Measurements from ENCODE around the gene SLC8A2.

The SLC8A2 gene

GRCh38 chr19:47469719-47470118, 2.0 kb downstream of the SLC8A2 start:
- no peaks in the 10 kb centered on the region for H3K4me1 ChIP-seq (ENCODE audit: control insufficient read depth in 1 of 2, insufficient read depth in 1 of 2, low read depth in 1 of 2, low read length in 1 of 2)

DNA sequence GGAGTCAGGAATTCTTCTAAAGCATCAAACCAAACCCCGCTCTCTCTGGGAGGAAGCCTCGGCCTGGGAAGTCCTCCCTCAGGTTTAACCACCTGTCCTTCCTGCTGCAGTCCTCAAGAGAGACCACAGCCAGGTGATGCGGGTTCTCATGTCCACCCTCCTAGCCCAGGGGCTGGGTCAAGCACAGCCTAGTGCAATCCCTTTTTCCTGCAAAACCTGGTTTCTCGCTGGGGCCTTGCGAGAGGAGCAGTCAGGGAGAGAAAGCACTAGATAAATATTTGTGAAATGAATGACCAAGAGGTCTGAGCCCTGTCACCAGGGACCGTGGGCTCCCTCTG, 2.4 kb downstream of the SLC8A2 start:
- Histone ChIP-seq H3K36me3 (no peaks in the 10 kb centered on the region), H3K9me3 (no peaks in the 10 kb centered on the region), H3K27me3 (peaks cover 88% of the 10 kb centered on the region), H3K4me1 (ENCODE audit: control insufficient read depth in 1 of 2, insufficient read depth in 1 of 2, low read depth in 1 of 2, low read length in 1 of 2) (no peaks in the 10 kb centered on the region), H3K27ac (no peak overlapping the region), H3K4me3 (ENCODE audit: low read depth in 1 of 2, low read length in 1 of 2) (no peak overlapping the region)
- no peak for TF ChIP-seq CTCF (IDR thresholded peaks at IDR 0.05)

More at GRCh38 chr19:47469719-47470118, 2.0 kb downstream of the SLC8A2 start:
- H3K27ac ChIP-seq = no peak overlapping the region
- H3K36me3 ChIP-seq = no peaks in the 10 kb centered on the region
- no peak for TF ChIP-seq CTCF (IDR thresholded peaks at IDR 0.05)
- no peak overlapping the region for H3K4me3 ChIP-seq (ENCODE audit: low read depth in 1 of 2, low read length in 1 of 2)
- H3K27me3 ChIP-seq = peaks cover 84% of the 10 kb centered on the region
- H3K9me3 ChIP-seq = no peaks in the 10 kb centered on the region

DNA sequence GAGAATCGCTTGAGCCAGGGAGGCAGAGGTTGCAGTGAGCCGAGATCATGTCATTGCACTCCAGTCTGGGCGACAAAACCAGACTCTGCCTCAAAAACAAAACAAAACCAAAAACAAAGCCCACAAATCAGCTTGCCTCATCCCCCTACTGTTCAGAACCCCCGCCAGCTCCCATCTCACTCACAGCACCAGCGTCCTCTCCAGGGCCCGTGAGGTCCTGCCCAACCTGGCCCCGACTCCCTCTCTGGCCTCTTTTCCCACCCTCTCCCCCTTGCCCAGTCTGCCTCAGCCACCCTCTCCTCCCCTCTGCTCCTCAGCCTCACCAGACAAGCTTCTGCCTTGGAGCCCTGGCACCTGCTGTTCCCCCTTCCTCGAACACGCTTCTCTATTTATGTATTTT, 3.8 kb downstream of the SLC8A2 start:
- H3K9me3 ChIP-seq = no peaks in the 10 kb centered on the region
- H3K27ac ChIP-seq = no peak overlapping the region
- H3K27me3 ChIP-seq = peaks cover 93% of the 10 kb centered on the region
- H3K4me3 ChIP-seq (ENCODE audit: low read depth in 1 of 2, low read length in 1 of 2) = no peak overlapping the region
- no peaks in the 10 kb centered on the region for H3K4me1 ChIP-seq (ENCODE audit: control insufficient read depth in 1 of 2, insufficient read depth in 1 of 2, low read depth in 1 of 2, low read length in 1 of 2)
- no peaks in the 10 kb centered on the region for H3K36me3 ChIP-seq
- no peak for TF ChIP-seq CTCF (IDR thresholded peaks at IDR 0.05)

GRCh38 chr19:47465957-47466356, 5.7 kb downstream of the SLC8A2 start:
- Histone ChIP-seq H3K4me1 (ENCODE audit: control insufficient read depth in 1 of 2, insufficient read depth in 1 of 2, low read depth in 1 of 2, low read length in 1 of 2) (no peaks in the 10 kb centered on the region), H3K36me3 (no peaks in the 10 kb centered on the region), H3K9me3 (no peaks in the 10 kb centered on the region), H3K4me3 (ENCODE audit: low read depth in 1 of 2, low read length in 1 of 2) (no peak overlapping the region), H3K27ac (no peak overlapping the region), H3K27me3 (peaks cover 84% of the 10 kb centered on the region)
- TF ChIP-seq CTCF (IDR thresholded peaks at IDR 0.05) = no peak

DNA sequence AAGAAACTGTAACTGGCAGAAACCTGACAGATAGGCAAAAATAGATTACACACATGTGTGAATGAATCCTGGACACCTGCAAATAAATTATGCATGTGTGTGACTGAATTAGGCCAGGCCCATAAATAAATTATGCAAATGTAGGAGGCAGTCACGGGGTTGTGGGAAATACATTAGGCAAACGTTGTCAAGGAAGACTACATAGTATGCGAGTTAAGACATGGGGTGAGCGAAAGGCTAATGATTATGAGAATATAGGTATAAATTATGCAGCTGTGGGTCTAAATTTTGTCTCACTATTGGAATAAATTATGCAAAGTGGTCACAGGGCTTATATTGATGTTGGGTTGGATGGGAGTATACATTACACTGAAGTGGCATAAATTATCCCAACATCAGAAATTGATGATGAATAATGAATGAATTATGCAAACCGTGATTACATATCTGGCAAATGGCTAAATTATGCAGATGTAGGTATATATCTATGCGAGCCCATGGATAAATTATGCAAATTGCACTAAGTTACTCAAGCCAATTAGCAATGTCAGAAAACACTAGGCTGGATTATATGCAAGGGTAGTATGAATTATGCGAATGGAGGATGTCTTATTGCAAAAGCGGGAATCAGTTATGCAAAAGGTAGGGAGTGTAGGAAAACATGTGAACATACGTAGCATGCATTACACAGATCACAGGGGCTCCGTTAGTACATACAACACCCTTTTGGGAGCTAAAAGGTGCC, 6.8 kb downstream of the SLC8A2 start:
- Histone ChIP-seq H3K36me3 (no peaks in the 10 kb centered on the region), H3K27me3 (peaks cover 83% of the 10 kb centered on the region), H3K4me3 (ENCODE audit: low read depth in 1 of 2, low read length in 1 of 2) (no peak overlapping the region), H3K4me1 (ENCODE audit: control insufficient read depth in 1 of 2, insufficient read depth in 1 of 2, low read depth in 1 of 2, low read length in 1 of 2) (no peaks in the 10 kb centered on the region), H3K27ac (no peak overlapping the region), H3K9me3 (no peaks in the 10 kb centered on the region)
- TF ChIP-seq CTCF (IDR thresholded peaks at IDR 0.05) = no peak
